Smooth muscle cell of the pulmonary artery (primary cell): ENCODE measurements around the gene SLC25A3. TPM values are rescaled to one million over a fixed set of nuclear protein-coding genes. Genes with fewer than 3 reads are reported as not detected.

Experiments
- total RNA-seq: library from RNA; depleted of rRNA; stranded (reverse); fragments of >200 nt; gene quantifications from 2 replicates; pipeline ENCODE4 v1.2.3, GENCODE V29; 2014

The SLC25A3 gene
- 490 and 551 TPM in 2 replicates for total RNA-seq

GRCh38 chr12:98593351-98594049 lies at the start of gene SLC25A3:
TSS of gene SLC25A3 (plus strand) at chr12:98593686. CDS start at chr12:98593979, 293 bp downstream.

GRCh38 chr12:98644712-98645571 lies 51.5 kb downstream of the SLC25A3 start, which contains the start of the genes APAF1 and IKBIP:
TSS of gene APAF1 (plus strand) at chr12:98645290. CDS start at chr12:98648360, 3,070 bp downstream.
TSS of gene IKBIP (minus strand) at chr12:98644788. CDS start at chr12:98644701, 87 bp downstream.

Other genes starting within 250 kb of the SLC25A3 start
- gene TMPO, start 78.1 kb upstream of the SLC25A3 start, total RNA-seq: 25.3 and 40.7 TPM in 2 replicates
- gene IKBIP, start 51.1 kb downstream of the SLC25A3 start, total RNA-seq: 69.8 and 69.9 TPM in 2 replicates
- 19.7 and 25.3 TPM in 2 replicates for gene APAF1, start 51.6 kb downstream of the SLC25A3 start, total RNA-seq